Activated T-helper 17 cell treated with anti-CD3 and anti-CD28 coated beads, Interleukin-2, amount 50 U/mL, for 72 hours (primary cell): ENCODE data around the gene CCNT1. TPM values are rescaled to one million over a fixed set of nuclear protein-coding genes. Genes with fewer than 3 reads are reported as not detected.
"Not testable (repeated sequence)": the region's sequence is repeated elsewhere in the genome, so short reads cannot be mapped to it uniquely, and the experiment has no call there.

Experiments
- ATAC-seq: fragments of 150-1000 bp; cut with Tn5 transposase; replicated peaks from 2 replicates; pipeline ENCODE4 v1.10.0; 2021; ENCODE audit warnings: mild to moderate bottlenecking, moderate library complexity
- H3K27ac Mint-ChIP-seq: one replicate; pipeline ENCODE4 v1.8.0; 2022; ENCODE audit warnings: mixed read lengths
- H3K27me3 Mint-ChIP-seq: one replicate; pipeline ENCODE4 v1.8.0; 2022; ENCODE audit warnings: mixed read lengths
- H3K36me3 Mint-ChIP-seq: one replicate; pipeline ENCODE4 v1.8.0; 2022; ENCODE audit warnings: low read depth, mild to moderate bottlenecking, mixed read lengths
- H3K4me1 Mint-ChIP-seq: one replicate; pipeline ENCODE4 v1.8.0; 2022; ENCODE audit warnings: mixed read lengths
- H3K4me3 Mint-ChIP-seq: one replicate; pipeline ENCODE4 v1.8.0; 2022; ENCODE audit warnings: mild to moderate bottlenecking, mixed read lengths
- H3K9me3 Mint-ChIP-seq: one replicate; pipeline ENCODE4 v1.8.0; 2022; ENCODE audit warnings: mixed read lengths
- total RNA-seq, 2 donors: library from RNA; stranded (reverse); gene quantifications; one replicate each; pipeline ENCODE4 v1.2.3, GENCODE V29; 2022

Gene CCNT1
- total RNA-seq, 2 donors from 2014 or later = 64.6 to 64.7 TPM

- no peak for ATAC-seq
- Mint-ChIP-seq H3K36me3 (peaks cover 45% of the 10 kb centered on the region), H3K27ac (no peak overlapping the region), H3K4me3 (peak overlapping the region; percentile 95), H3K4me1 (peaks cover 23% of the 10 kb centered on the region), H3K27me3 (no peaks in the 10 kb centered on the region), H3K9me3 (no peaks in the 10 kb centered on the region)
Observed at GRCh38 chr12:48683534-48683933, 33.0 kb downstream of the CCNT1 start.

- ATAC-seq = no peak
- Mint-ChIP-seq H3K36me3 (peaks cover 45% of the 10 kb centered on the region), H3K4me3 (peak overlapping the region; percentile 95), H3K27me3 (no peaks in the 10 kb centered on the region), H3K9me3 (no peaks in the 10 kb centered on the region), H3K4me1 (peaks cover 27% of the 10 kb centered on the region), H3K27ac (peak overlapping the region; percentile 95)
Observed at GRCh38 chr12:48682927-48683326, 33.6 kb downstream of the CCNT1 start.

- peak overlapping the region; percentile 95 for H3K27ac Mint-ChIP-seq
- H3K4me3 Mint-ChIP-seq = peak overlapping the region; percentile 95
- H3K27me3 Mint-ChIP-seq, H3K9me3 Mint-ChIP-seq, ATAC-seq: not testable (repeated sequence)
- peaks cover 26% of the 10 kb centered on the region for H3K4me1 Mint-ChIP-seq
- H3K36me3 Mint-ChIP-seq = peaks cover 47% of the 10 kb centered on the region
Observed at GRCh38 chr12:48682533-48682905, 34.0 kb downstream of the CCNT1 start.

GRCh38 chr12:48681710-48682532 is 34.6 kb downstream of the CCNT1 start, which contains the start of gene KANSL2:
KANSL2 (minus strand) TSS chr12:48682238; CDS start chr12:48681632, 606 bp downstream.
- Mint-ChIP-seq H3K27ac (peak within 1 kb of the TSS; percentile 95), H3K27me3 (no peaks in the 10 kb centered on the region), H3K4me3 (peak within 1 kb of the TSS; percentile 95), H3K36me3 (peaks cover 53% of the 10 kb centered on the region), H3K9me3 (no peaks in the 10 kb centered on the region), H3K4me1 (peaks cover 25% of the 10 kb centered on the region)
- peak; percentile 98 for ATAC-seq

GRCh38 chr12:48681399-48681709 is 35.2 kb downstream of the CCNT1 start:
- no peaks in the 10 kb centered on the region for H3K9me3 Mint-ChIP-seq
- peak overlapping the region; percentile 95 for H3K4me3 Mint-ChIP-seq
- peaks cover 25% of the 10 kb centered on the region for H3K4me1 Mint-ChIP-seq
- H3K27me3 Mint-ChIP-seq = no peaks in the 10 kb centered on the region
- ATAC-seq = no peak
- H3K27ac Mint-ChIP-seq = peak overlapping the region; percentile 95
- H3K36me3 Mint-ChIP-seq = peaks cover 59% of the 10 kb centered on the region

- Mint-ChIP-seq H3K36me3 (peaks cover 64% of the 10 kb centered on the region), H3K27me3 (no peaks in the 10 kb centered on the region), H3K9me3 (no peaks in the 10 kb centered on the region), H3K4me3 (peak overlapping the region; percentile 95), H3K27ac (peak overlapping the region; percentile 95), H3K4me1 (peaks cover 25% of the 10 kb centered on the region)
- ATAC-seq = no peak
Observed at GRCh38 chr12:48680861-48681260, 35.6 kb downstream of the CCNT1 start.

GRCh38 chr12:48678551-48679185 is 37.8 kb downstream of the CCNT1 start:
- Mint-ChIP-seq H3K27me3 (no peaks in the 10 kb centered on the region), H3K27ac (peak overlapping the region; percentile 81), H3K4me1 (peaks cover 25% of the 10 kb centered on the region), H3K9me3 (no peaks in the 10 kb centered on the region), H3K36me3 (peaks cover 84% of the 10 kb centered on the region), H3K4me3 (peak overlapping the region; percentile 95)
- ATAC-seq = no peak

- Mint-ChIP-seq H3K9me3 (no peaks in the 10 kb centered on the region), H3K4me1 (peaks cover 6% of the 10 kb centered on the region), H3K27ac (no peak overlapping the region), H3K36me3 (peaks cover 95% of the 10 kb centered on the region), H3K27me3 (no peaks in the 10 kb centered on the region), H3K4me3 (no peak overlapping the region)
- ATAC-seq = no peak
Observed at GRCh38 chr12:48671231-48671856, 45.2 kb downstream of the CCNT1 start.

- Mint-ChIP-seq H3K4me3 (no peak overlapping the region), H3K9me3 (no peaks in the 10 kb centered on the region), H3K36me3 (peaks cover 96% of the 10 kb centered on the region), H3K27me3 (no peaks in the 10 kb centered on the region), H3K27ac (no peak overlapping the region), H3K4me1 (peaks cover 6% of the 10 kb centered on the region)
- ATAC-seq = no peak
Observed at GRCh38 chr12:48668996-48669395, 47.5 kb downstream of the CCNT1 start.

GRCh38 chr12:48659863-48660262 is 56.6 kb downstream of the CCNT1 start:
- Mint-ChIP-seq H3K9me3 (no peaks in the 10 kb centered on the region), H3K4me3 (no peak overlapping the region), H3K27ac (no peak overlapping the region), H3K4me1 (no peaks in the 10 kb centered on the region), H3K36me3 (peaks cover 100% of the 10 kb centered on the region), H3K27me3 (no peaks in the 10 kb centered on the region)
- ATAC-seq = no peak

- Mint-ChIP-seq H3K9me3 (no peaks in the 10 kb centered on the region), H3K27ac (peak overlapping the region; percentile 46), H3K36me3 (peaks cover 97% of the 10 kb centered on the region), H3K27me3 (no peaks in the 10 kb centered on the region), H3K4me3 (no peak overlapping the region), H3K4me1 (no peaks in the 10 kb centered on the region)
- ATAC-seq = no peak
Observed at GRCh38 chr12:48651681-48652080, 64.8 kb downstream of the CCNT1 start.

- H3K27me3 Mint-ChIP-seq, H3K9me3 Mint-ChIP-seq, H3K4me3 Mint-ChIP-seq, H3K27ac Mint-ChIP-seq, H3K4me1 Mint-ChIP-seq, ATAC-seq: not testable (repeated sequence)
- peaks cover 76% of the 10 kb centered on the region for H3K36me3 Mint-ChIP-seq
Observed at GRCh38 chr12:48645354-48645753, 71.2 kb downstream of the CCNT1 start.

- H3K4me3 Mint-ChIP-seq = no peak overlapping the region
- no peaks in the 10 kb centered on the region for H3K9me3 Mint-ChIP-seq
- no peak for ATAC-seq
- H3K27ac Mint-ChIP-seq = no peak overlapping the region
- no peaks in the 10 kb centered on the region for H3K4me1 Mint-ChIP-seq
- peaks cover 53% of the 10 kb centered on the region for H3K36me3 Mint-ChIP-seq
- no peaks in the 10 kb centered on the region for H3K27me3 Mint-ChIP-seq
Observed at GRCh38 chr12:48643011-48643410, 73.5 kb downstream of the CCNT1 start.

- not testable (repeated sequence) for H3K27me3 Mint-ChIP-seq, H3K9me3 Mint-ChIP-seq, H3K4me1 Mint-ChIP-seq, ATAC-seq, H3K4me3 Mint-ChIP-seq, H3K27ac Mint-ChIP-seq
- H3K36me3 Mint-ChIP-seq = peaks cover 42% of the 10 kb centered on the region
Observed at GRCh38 chr12:48641752-48642555, 74.6 kb downstream of the CCNT1 start.
